ENCODE results near the gene SMIM9. TPM values are rescaled to one million over a fixed set of nuclear protein-coding genes. Genes with fewer than 3 reads are reported as not detected.
A peak's percentile ranks its signal among the peaks of the same experiment; 100 is the strongest.

The SMIM9 gene
- total RNA-seq, 2 donors from 2014 or later: not detected

GRCh38 chrX:154812341-154813101 lies 21.9 kb downstream of the SMIM9 start:
- no peak for TF ChIP-seq CTCF (IDR thresholded peaks at IDR 0.05)
- ATAC-seq (ENCODE audit: insufficient number of reproducible peaks, low FRiP score, low read depth) (no peak), DNase-seq (ENCODE audit: low spot score) (no peak)
- Histone ChIP-seq H3K27me3 (replicated peaks; ENCODE audit: insufficient read depth) (no peaks in the 10 kb centered on the region), H3K27ac (no peak overlapping the region), H3K4me3 (no peak overlapping the region), H3K9me3 (no peaks in the 10 kb centered on the region), H3K36me3 (no peaks in the 10 kb centered on the region), H3K4me1 (ENCODE audit: control insufficient read depth in 1 of 2, low read depth in 2 of 2) (peaks cover 0 to 7% of the 10 kb centered on the region in 2 donors)

GRCh38 chrX:154809939-154810665 lies 24.4 kb downstream of the SMIM9 start:
- Histone ChIP-seq H3K4me1 (ENCODE audit: control insufficient read depth in 1 of 2, low read depth in 2 of 2) (peaks cover 0 to 1% of the 10 kb centered on the region in 2 donors), H3K27me3 (replicated peaks; ENCODE audit: insufficient read depth) (no peaks in the 10 kb centered on the region), H3K9me3 (no peaks in the 10 kb centered on the region), H3K27ac (no peak overlapping the region), H3K36me3 (no peaks in the 10 kb centered on the region), H3K4me3 (no peak overlapping the region)
- no peak for DNase-seq (ENCODE audit: low spot score)
- ATAC-seq (ENCODE audit: insufficient number of reproducible peaks, low FRiP score, low read depth): no peak
- TF ChIP-seq CTCF (IDR thresholded peaks at IDR 0.05): no peak

GRCh38 chrX:154806837-154807501 lies 27.5 kb downstream of the SMIM9 start:
- no peaks in the 10 kb centered on the region for H3K36me3 ChIP-seq
- H3K27ac ChIP-seq: no peak overlapping the region
- no peak overlapping the region for H3K4me3 ChIP-seq
- no peak for TF ChIP-seq CTCF (IDR thresholded peaks at IDR 0.05)
- peaks cover 0 to 4% of the 10 kb centered on the region in 2 donors for H3K4me1 ChIP-seq (ENCODE audit: control insufficient read depth in 1 of 2, low read depth in 2 of 2)
- DNase-seq (ENCODE audit: low spot score) (no peak), ATAC-seq (ENCODE audit: insufficient number of reproducible peaks, low FRiP score, low read depth) (no peak)
- no peaks in the 10 kb centered on the region for H3K9me3 ChIP-seq
- no peaks in the 10 kb centered on the region for H3K27me3 ChIP-seq (replicated peaks; ENCODE audit: insufficient read depth)

- Histone ChIP-seq H3K4me3 (peak overlapping the region; percentile 76), H3K27me3 (replicated peaks; ENCODE audit: insufficient read depth) (no peaks in the 10 kb centered on the region), H3K36me3 (no peaks in the 10 kb centered on the region), H3K9me3 (no peaks in the 10 kb centered on the region), H3K4me1 (ENCODE audit: control insufficient read depth in 1 of 2, low read depth in 2 of 2) (peaks cover 0 to 4% of the 10 kb centered on the region in 2 donors), H3K27ac (peak overlapping the region; percentile 53 to 54)
- ATAC-seq (ENCODE audit: insufficient number of reproducible peaks, low FRiP score, low read depth) (no peak), DNase-seq (ENCODE audit: low spot score) (no peak)
- no peak for TF ChIP-seq CTCF (IDR thresholded peaks at IDR 0.05)
Observed at GRCh38 chrX:154805696-154806091, 28.8 kb downstream of the SMIM9 start.
